GM23338 (cell line): ENCODE data around the gene MZB1. TPM values are rescaled to one million over a fixed set of nuclear protein-coding genes. Genes with fewer than 3 reads are reported as not detected.

ENCODE experiments used
- ATAC-seq: fragments of 200-7000 bp; cut with Tn5 transposase; 3 replicates; pipeline ENCODE4 v1.9.1; 2020
- DNase-seq: peaks from one replicate; pipeline ENCODE4 v3.0.0-alpha.2; 2015; ENCODE audit warnings: low spot score
- H2AFZ ChIP-seq: fragments of 200-600 bp; sonication (generic); 2 replicates; pipeline ENCODE4 v1.8.0; 2016; ENCODE audit warnings: antibody characterized with exemption, mild to moderate bottlenecking, moderate library complexity
- H3F3A ChIP-seq: fragments of 200-600 bp; sonication (generic); replicated peaks from 2 replicates; pipeline ENCODE4 v1.8.0; 2017; ENCODE audit warnings: antibody characterized with exemption, mixed run types, low read depth
- H3K27ac ChIP-seq: fragments of 200-600 bp; sonication (generic); 2 replicates; pipeline ENCODE4 v1.6.1; 2016; ENCODE audit warnings: low read depth
- H3K27me3 ChIP-seq: fragments of 200-600 bp; sonication (generic); 2 replicates; pipeline ENCODE4 v1.8.0; 2016; ENCODE audit warnings: mild to moderate bottlenecking, mixed run types, moderate library complexity; ENCODE audit not compliant: insufficient read depth
- H3K36me3 ChIP-seq: fragments of 200-600 bp; sonication (generic); 2 replicates; pipeline ENCODE4 v1.8.0; 2016; ENCODE audit warnings: mild to moderate bottlenecking; ENCODE audit not compliant: insufficient read depth
- H3K4me1 ChIP-seq: fragments of 200-600 bp; sonication (generic); 2 replicates; pipeline ENCODE4 v1.8.0; 2016; ENCODE audit warnings: mild to moderate bottlenecking, moderate library complexity; ENCODE audit not compliant: insufficient read depth
- H3K4me2 ChIP-seq: fragments of 200-600 bp; sonication (generic); 2 replicates; pipeline ENCODE4 v1.7.1; 2017; ENCODE audit warnings: mixed run types
- H3K4me3 ChIP-seq: fragments of 200-600 bp; sonication (generic); 2 replicates; pipeline ENCODE4 v1.6.1; 2016; ENCODE audit warnings: mixed run types
- H3K79me2 ChIP-seq: fragments of 200-600 bp; sonication (generic); replicated peaks from 2 replicates; pipeline ENCODE4 v1.8.0; 2017; ENCODE audit warnings: mild to moderate bottlenecking; ENCODE audit not compliant: insufficient read depth
- H3K9me2 ChIP-seq: fragments of 200-600 bp; sonication (generic); 2 replicates; pipeline ENCODE4 v1.8.0; 2017; ENCODE audit not compliant: insufficient read depth
- H4K20me1 ChIP-seq: fragments of 200-600 bp; sonication (generic); replicated peaks from 2 replicates; pipeline ENCODE4 v1.8.0; 2017; ENCODE audit warnings: mild to moderate bottlenecking; ENCODE audit not compliant: insufficient read depth
- H3K27ac Mint-ChIP-seq: 2 replicates; pipeline ENCODE4 v1.8.0; 2020; ENCODE audit warnings: inconsistent platforms, mild to moderate bottlenecking, moderate library complexity, mixed read lengths
- H3K27me3 Mint-ChIP-seq: 3 replicates; pipeline ENCODE4 v1.8.0; 2022; ENCODE audit warnings: low read depth, mild to moderate bottlenecking, moderate library complexity, mixed read lengths, inconsistent platforms; ENCODE audit not compliant: insufficient read depth, poor library complexity
- H3K36me3 Mint-ChIP-seq: 3 replicates; pipeline ENCODE4 v1.8.0; 2021; ENCODE audit warnings: low read depth, mild to moderate bottlenecking, inconsistent platforms, moderate library complexity, mixed read lengths
- H3K4me1 Mint-ChIP-seq: 3 replicates; pipeline ENCODE4 v1.8.0; 2020; ENCODE audit warnings: mild to moderate bottlenecking, inconsistent platforms, mixed read lengths
- H3K4me3 Mint-ChIP-seq: 3 replicates; pipeline ENCODE4 v1.8.0; 2021; ENCODE audit warnings: moderate library complexity, mild to moderate bottlenecking, inconsistent platforms, mixed read lengths
- H3K9me3 Mint-ChIP-seq: 3 replicates; pipeline ENCODE4 v1.8.0; 2020; ENCODE audit warnings: moderate library complexity, mild to moderate bottlenecking, inconsistent platforms, mixed read lengths
- CREB1 ChIP-seq: fragments of 250-450 bp; sonication (Bioruptor Pico); IDR thresholded peaks from 2 replicates; pipeline ENCODE4 v1.5.0; 2020; ENCODE audit warnings: low read depth, mild to moderate bottlenecking, moderate library complexity
- EZH2 ChIP-seq: fragments of 200-600 bp; sonication (generic); IDR thresholded peaks from one replicate; pipeline ENCODE4 v1.8.0; 2017; ENCODE audit warnings: antibody characterized with exemption, mild to moderate bottlenecking, low read depth; ENCODE audit not compliant: unreplicated experiment
- EZH2phosphoT487 ChIP-seq: fragments of 200-600 bp; sonication (generic); IDR thresholded peaks from one replicate; pipeline ENCODE4 v1.8.1; 2018; ENCODE audit warnings: antibody characterized with exemption; ENCODE audit not compliant: unreplicated experiment
- JUNB ChIP-seq: IDR thresholded peaks from one replicate; pipeline ENCODE4 v1.6.1; 2016; ENCODE audit warnings: antibody characterized with exemption; ENCODE audit not compliant: unreplicated experiment
- NANOG ChIP-seq: IDR thresholded peaks from 2 replicates; pipeline ENCODE4 v1.6.1; 2016; ENCODE audit warnings: antibody characterized with exemption, borderline replicate concordance
- POLR2AphosphoS5 ChIP-seq: IDR thresholded peaks from 2 replicates; pipeline ENCODE4 v1.6.1; 2016; ENCODE audit warnings: antibody characterized with exemption, low read depth
- STAT1 ChIP-seq: IDR thresholded peaks from one replicate; pipeline ENCODE4 v1.6.1; 2016; ENCODE audit warnings: antibody characterized with exemption; ENCODE audit not compliant: unreplicated experiment
- ZNF114 ChIP-seq: fragments of 250-450 bp; sonication (Bioruptor Pico); IDR thresholded peaks from 2 replicates; pipeline ENCODE4 v1.5.0; 2020; ENCODE audit warnings: mild to moderate bottlenecking, moderate library complexity
- ZNF331 ChIP-seq: fragments of 250-450 bp; sonication (Bioruptor Pico); IDR thresholded peaks from 2 replicates; pipeline ENCODE4 v1.5.0; 2020; ENCODE audit warnings: low read depth, mild to moderate bottlenecking, moderate library complexity
- polyA plus RNA-seq: library from polyadenylated mRNA; unstranded; fragments of >200 nt; fragmentation: Nextera tagmentation; extraction: Ambion mirVana; gene quantifications from 2 replicates; pipeline ENCODE4 v1.2.1, GENCODE V29; 2016
- total RNA-seq: library from RNA; depleted of rRNA; stranded (reverse); fragments of >200 nt; shearing (Covaris generic); gene quantifications from 2 replicates; pipeline ENCODE4 v1.2.3, GENCODE V29; 2014
- TF ChIP-seq, protein P1 (sequence below): IDR thresholded peaks from one replicate; pipeline ENCODE4 v1.6.1; 2018; ENCODE audit warnings: antibody characterized with exemption; ENCODE audit not compliant: unreplicated experiment
- TF ChIP-seq, protein P2 (sequence below), 2 experiments: fragments of 200-600 bp in 1 of 2; sonication (generic) in 1 of 2; conservative IDR thresholded peaks; 2 replicates each; pipeline versions ENCODE4 v1.5.1 to v1.6.1; 2016 to 2017; ENCODE audit warnings: antibody characterized with exemption in 2 of 2, low read depth in 2 of 2, mild to moderate bottlenecking in 2 of 2, moderate library complexity in 1 of 2
- TF ChIP-seq, protein P3 (sequence below): IDR thresholded peaks from 2 replicates; pipeline ENCODE4 v1.6.1; 2016; ENCODE audit warnings: antibody characterized with exemption

The MZB1 gene
- total and polyA plus RNA-seq, 2 experiments from 2014 or later = 0.52 to 1.6 TPM

DNA sequence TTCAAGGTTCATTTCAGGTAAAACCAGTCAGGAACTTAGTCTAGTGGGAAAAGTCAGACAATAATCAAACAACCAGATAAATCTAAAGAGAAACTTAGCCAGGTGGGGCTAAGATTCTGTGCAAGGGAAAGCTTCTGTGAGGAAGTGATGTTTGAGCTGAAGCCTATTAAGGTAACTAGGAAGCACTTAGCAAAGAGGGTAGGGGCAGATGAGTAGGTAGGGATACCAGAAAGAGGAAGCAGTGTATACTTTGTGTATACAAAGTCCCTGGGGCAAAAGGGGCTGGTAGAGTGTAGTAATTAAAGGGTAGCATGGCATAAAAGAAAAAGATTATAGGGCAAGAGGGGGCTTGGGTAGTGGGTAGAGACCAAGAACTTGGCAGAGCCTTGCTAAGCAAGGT lies 17.8 kb upstream of the MZB1 start:
- Histone ChIP-seq H3K4me3 (no peak overlapping the region), H4K20me1 (0 out of 2 replicates have a peak, but pooled peaks cover 5% of the 10 kb centered on the region), H3K9me2 (no peaks in the 10 kb centered on the region), H3K4me2 (no peak overlapping the region), H3F3A (peaks cover 16% of the 10 kb centered on the region), H3K4me1 (peaks cover 16% of the 10 kb centered on the region), H3K79me2 (0 out of 2 replicates have a peak, but pooled peaks cover 3% of the 10 kb centered on the region), H2AFZ (no peak overlapping the region), H3K36me3 (no peaks in the 10 kb centered on the region), H3K27me3 (no peaks in the 10 kb centered on the region), H3K27ac (no peak overlapping the region)
- no peak for DNase-seq
- Mint-ChIP-seq H3K4me1 (peaks cover 15% of the 10 kb centered on the region), H3K27me3 (peaks cover 13% of the 10 kb centered on the region), H3K27ac (no peak overlapping the region), H3K36me3 (no peaks in the 10 kb centered on the region), H3K9me3 (no peaks in the 10 kb centered on the region), H3K4me3 (no peak overlapping the region)
- TF ChIP-seq EZH2 = no peak
- TF ChIP-seq ZNF114 (CRISPR knock-in tag) = no peak
- no peak for TF ChIP-seq NANOG
- TF ChIP-seq STAT1 = no peak
- TF ChIP-seq ZNF331 = no peak
- no peak for ATAC-seq

DNA sequence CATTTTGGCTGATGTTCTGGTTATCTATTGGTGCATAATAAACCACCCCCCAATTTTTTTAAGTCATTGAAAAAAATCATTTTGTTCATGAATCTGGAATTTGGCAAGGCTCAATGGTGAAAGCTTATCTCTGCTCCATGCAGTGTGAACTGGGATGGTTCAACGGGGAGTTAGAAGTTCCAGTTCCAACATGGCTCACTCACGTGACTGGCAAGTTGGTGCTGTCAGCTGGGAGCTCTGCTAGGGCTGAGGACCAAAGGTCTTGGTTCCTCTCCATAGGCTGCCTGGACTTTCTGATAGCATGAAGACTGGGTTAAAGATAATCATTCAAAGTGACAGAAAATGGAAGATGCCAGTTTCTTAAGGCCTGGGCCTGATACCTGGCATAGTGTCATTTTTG lies 17.2 kb upstream of the MZB1 start:
- DNase-seq (no peak), ATAC-seq (no peak)
- no peaks in the 10 kb centered on the region for H3K36me3 ChIP-seq
- no peaks in the 10 kb centered on the region for H3K27me3 ChIP-seq
- no peak overlapping the region for H3K4me3 Mint-ChIP-seq
- H3K36me3 Mint-ChIP-seq = no peaks in the 10 kb centered on the region
- no peak overlapping the region for H3K27ac Mint-ChIP-seq
- H3K4me3 ChIP-seq = no peak overlapping the region
- H3K4me1 ChIP-seq = peaks cover 16% of the 10 kb centered on the region
- peaks cover 15% of the 10 kb centered on the region for H3K4me1 Mint-ChIP-seq
- 0 out of 2 replicates have a peak, but pooled peaks cover 5% of the 10 kb centered on the region for H4K20me1 ChIP-seq
- H3K9me2 ChIP-seq = no peaks in the 10 kb centered on the region
- H3K4me2 ChIP-seq = no peak overlapping the region
- no peak overlapping the region for H2AFZ ChIP-seq
- H3F3A ChIP-seq = peaks cover 16% of the 10 kb centered on the region
- H3K79me2 ChIP-seq = 0 out of 2 replicates have a peak, but pooled peaks cover 3% of the 10 kb centered on the region
- H3K27me3 Mint-ChIP-seq = peaks cover 13% of the 10 kb centered on the region
- no peak overlapping the region for H3K27ac ChIP-seq
- no peaks in the 10 kb centered on the region for H3K9me3 Mint-ChIP-seq
- TF ChIP-seq NANOG (no peak), EZH2phosphoT487 (no peak), ZNF331 (no peak), STAT1 (no peak), POLR2AphosphoS5 (no peak), ZNF114 (CRISPR knock-in tag) (no peak), JUNB (no peak), CREB1 (CRISPR knock-in tag) (no peak)
- TF ChIP-seq, protein P1, sequence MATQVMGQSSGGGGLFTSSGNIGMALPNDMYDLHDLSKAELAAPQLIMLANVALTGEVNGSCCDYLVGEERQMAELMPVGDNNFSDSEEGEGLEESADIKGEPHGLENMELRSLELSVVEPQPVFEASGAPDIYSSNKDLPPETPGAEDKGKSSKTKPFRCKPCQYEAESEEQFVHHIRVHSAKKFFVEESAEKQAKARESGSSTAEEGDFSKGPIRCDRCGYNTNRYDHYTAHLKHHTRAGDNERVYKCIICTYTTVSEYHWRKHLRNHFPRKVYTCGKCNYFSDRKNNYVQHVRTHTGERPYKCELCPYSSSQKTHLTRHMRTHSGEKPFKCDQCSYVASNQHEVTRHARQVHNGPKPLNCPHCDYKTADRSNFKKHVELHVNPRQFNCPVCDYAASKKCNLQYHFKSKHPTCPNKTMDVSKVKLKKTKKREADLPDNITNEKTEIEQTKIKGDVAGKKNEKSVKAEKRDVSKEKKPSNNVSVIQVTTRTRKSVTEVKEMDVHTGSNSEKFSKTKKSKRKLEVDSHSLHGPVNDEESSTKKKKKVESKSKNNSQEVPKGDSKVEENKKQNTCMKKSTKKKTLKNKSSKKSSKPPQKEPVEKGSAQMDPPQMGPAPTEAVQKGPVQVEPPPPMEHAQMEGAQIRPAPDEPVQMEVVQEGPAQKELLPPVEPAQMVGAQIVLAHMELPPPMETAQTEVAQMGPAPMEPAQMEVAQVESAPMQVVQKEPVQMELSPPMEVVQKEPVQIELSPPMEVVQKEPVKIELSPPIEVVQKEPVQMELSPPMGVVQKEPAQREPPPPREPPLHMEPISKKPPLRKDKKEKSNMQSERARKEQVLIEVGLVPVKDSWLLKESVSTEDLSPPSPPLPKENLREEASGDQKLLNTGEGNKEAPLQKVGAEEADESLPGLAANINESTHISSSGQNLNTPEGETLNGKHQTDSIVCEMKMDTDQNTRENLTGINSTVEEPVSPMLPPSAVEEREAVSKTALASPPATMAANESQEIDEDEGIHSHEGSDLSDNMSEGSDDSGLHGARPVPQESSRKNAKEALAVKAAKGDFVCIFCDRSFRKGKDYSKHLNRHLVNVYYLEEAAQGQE = no peak
- TF ChIP-seq, protein P2, sequence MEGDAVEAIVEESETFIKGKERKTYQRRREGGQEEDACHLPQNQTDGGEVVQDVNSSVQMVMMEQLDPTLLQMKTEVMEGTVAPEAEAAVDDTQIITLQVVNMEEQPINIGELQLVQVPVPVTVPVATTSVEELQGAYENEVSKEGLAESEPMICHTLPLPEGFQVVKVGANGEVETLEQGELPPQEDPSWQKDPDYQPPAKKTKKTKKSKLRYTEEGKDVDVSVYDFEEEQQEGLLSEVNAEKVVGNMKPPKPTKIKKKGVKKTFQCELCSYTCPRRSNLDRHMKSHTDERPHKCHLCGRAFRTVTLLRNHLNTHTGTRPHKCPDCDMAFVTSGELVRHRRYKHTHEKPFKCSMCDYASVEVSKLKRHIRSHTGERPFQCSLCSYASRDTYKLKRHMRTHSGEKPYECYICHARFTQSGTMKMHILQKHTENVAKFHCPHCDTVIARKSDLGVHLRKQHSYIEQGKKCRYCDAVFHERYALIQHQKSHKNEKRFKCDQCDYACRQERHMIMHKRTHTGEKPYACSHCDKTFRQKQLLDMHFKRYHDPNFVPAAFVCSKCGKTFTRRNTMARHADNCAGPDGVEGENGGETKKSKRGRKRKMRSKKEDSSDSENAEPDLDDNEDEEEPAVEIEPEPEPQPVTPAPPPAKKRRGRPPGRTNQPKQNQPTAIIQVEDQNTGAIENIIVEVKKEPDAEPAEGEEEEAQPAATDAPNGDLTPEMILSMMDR (conservative IDR thresholded peaks at IDR 0.05; ENCODE audit: low read depth in 2 of 2) = no peak
- TF ChIP-seq, protein P3, sequence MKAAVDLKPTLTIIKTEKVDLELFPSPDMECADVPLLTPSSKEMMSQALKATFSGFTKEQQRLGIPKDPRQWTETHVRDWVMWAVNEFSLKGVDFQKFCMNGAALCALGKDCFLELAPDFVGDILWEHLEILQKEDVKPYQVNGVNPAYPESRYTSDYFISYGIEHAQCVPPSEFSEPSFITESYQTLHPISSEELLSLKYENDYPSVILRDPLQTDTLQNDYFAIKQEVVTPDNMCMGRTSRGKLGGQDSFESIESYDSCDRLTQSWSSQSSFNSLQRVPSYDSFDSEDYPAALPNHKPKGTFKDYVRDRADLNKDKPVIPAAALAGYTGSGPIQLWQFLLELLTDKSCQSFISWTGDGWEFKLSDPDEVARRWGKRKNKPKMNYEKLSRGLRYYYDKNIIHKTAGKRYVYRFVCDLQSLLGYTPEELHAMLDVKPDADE = no peak
